IMR-90 (cell line): ENCODE measurements around the gene SMKR1. TPM values are rescaled to one million over a fixed set of nuclear protein-coding genes. Genes with fewer than 3 reads are reported as not detected.

Experiments used
- ATAC-seq: fragments of 200-7000 bp; cut with Tn5 transposase; 2 replicates; pipeline ENCODE4 v1.9.1; 2020; ENCODE audit warnings: low read depth, mild to moderate bottlenecking, moderate library complexity
- BruUV-seq: library from RNA; stranded (reverse); fragments of 400-500 nt; replicated peaks from 2 replicates; lab custom pipeline; 2021; lab: Mats Ljungman, UMichigan
- CTCF ChIA-PET: fragments of 300-600 bp; formaldehyde crosslinking; extraction: SDS; loops from one replicate; lab custom pipeline; 2021; ENCODE audit warnings: antibody characterized with exemption; lab: Yijun Ruan, JAX
- POLR2A ChIA-PET: fragments of 300-600 bp; sonication (Branson Sonifier 250); formaldehyde crosslinking; loops from one replicate; lab custom pipeline; 2022; ENCODE audit warnings: antibody characterized with exemption; ENCODE audit not compliant: unreplicated experiment; lab: Charles Lee
- DNase-seq: peaks from one replicate; pipeline ENCODE4 v3.0.0; 2013
- H2AFZ ChIP-seq: replicated peaks from 2 replicates; pipeline ENCODE3; 2013; ENCODE audit warnings: low read length, mild to moderate bottlenecking; ENCODE audit not compliant: poor library complexity
- H2AK5ac ChIP-seq: 2 replicates; pipeline ENCODE4 v1.6.1; 2013; ENCODE audit warnings: low read depth, low read length, inconsistent platforms
- H2AK9ac ChIP-seq: replicated peaks from 2 replicates; pipeline ENCODE3; 2013; ENCODE audit warnings: mild to moderate bottlenecking, low read depth, low read length, moderate library complexity; ENCODE audit not compliant: poor library complexity
- H2BK120ac ChIP-seq: 2 replicates; pipeline ENCODE4 v1.6.1; 2013; ENCODE audit warnings: low read depth, low read length, inconsistent platforms
- H2BK15ac ChIP-seq: 3 replicates; pipeline ENCODE4 v1.6.1; 2013; ENCODE audit warnings: low read depth, low read length, inconsistent platforms
- H2BK20ac ChIP-seq: 2 replicates; pipeline ENCODE4 v1.6.1; 2013; ENCODE audit warnings: low read depth, mild to moderate bottlenecking, inconsistent platforms, low read length, moderate library complexity
- H2BK5ac ChIP-seq: 2 replicates; pipeline ENCODE4 v1.6.1; 2013; ENCODE audit warnings: mild to moderate bottlenecking, low read depth, low read length, inconsistent platforms; ENCODE audit not compliant: poor library complexity, severe bottlenecking
- H3K14ac ChIP-seq: replicated peaks from 2 replicates; pipeline ENCODE4 v1.6.1; 2013; ENCODE audit warnings: low read depth, low read length, inconsistent platforms
- H3K18ac ChIP-seq: 2 replicates; pipeline ENCODE4 v1.6.1; 2013; ENCODE audit warnings: low read depth, low read length, control low read depth
- H3K23ac ChIP-seq: 2 replicates; pipeline ENCODE4 v1.6.1; 2013; ENCODE audit warnings: low read depth, low read length, inconsistent platforms
- H3K27ac ChIP-seq: 2 replicates; pipeline ENCODE4 v1.5.1; 2013; ENCODE audit warnings: mild to moderate bottlenecking, control low read depth, low read length; ENCODE audit not compliant: insufficient read depth
- H3K27me3 ChIP-seq: 2 replicates; pipeline ENCODE4 v1.6.1; 2013; ENCODE audit warnings: low read length; ENCODE audit not compliant: control insufficient read depth, insufficient read depth
- H3K36me3 ChIP-seq: 2 replicates; pipeline ENCODE4 v1.6.1; 2013; ENCODE audit warnings: low read length, mixed read lengths; ENCODE audit not compliant: control insufficient read depth, insufficient read depth
- H3K4ac ChIP-seq: 2 replicates; pipeline ENCODE4 v1.6.1; 2013; ENCODE audit warnings: low read depth, low read length, inconsistent platforms
- H3K4me1 ChIP-seq: 2 replicates; pipeline ENCODE4 v1.6.1; 2013; ENCODE audit warnings: low read length, mixed read lengths; ENCODE audit not compliant: control insufficient read depth, insufficient read depth
- H3K4me2 ChIP-seq: 2 replicates; pipeline ENCODE4 v1.6.1; 2013; ENCODE audit warnings: low read depth, mild to moderate bottlenecking, control low read depth, low read length, moderate library complexity
- H3K4me3 ChIP-seq: 2 replicates; pipeline ENCODE4 v1.5.1; 2013; ENCODE audit warnings: low read depth, mild to moderate bottlenecking, control low read depth, low read length, moderate library complexity; ENCODE audit not compliant: insufficient read depth
- H3K56ac ChIP-seq: 2 replicates; pipeline ENCODE4 v1.6.1; 2013; ENCODE audit warnings: low read length, inconsistent platforms; ENCODE audit not compliant: insufficient read depth; ENCODE audit errors: extremely low read depth
- H3K79me1 ChIP-seq, 2 experiments: 2 replicates each; pipeline ENCODE4 v1.6.1; 2013; ENCODE audit warnings: low read length in 2 of 2, inconsistent platforms in 1 of 2, low read depth in 1 of 2
- H3K9ac ChIP-seq: 2 replicates; pipeline ENCODE4 v1.6.1; 2013; ENCODE audit warnings: low read depth, low read length, control low read depth
- H3K9me1 ChIP-seq: 2 replicates; pipeline ENCODE4 v1.6.1; 2013; ENCODE audit warnings: low read length, inconsistent platforms; ENCODE audit not compliant: insufficient read depth
- H3K9me3 ChIP-seq: 2 replicates; pipeline ENCODE4 v1.6.1; 2013; ENCODE audit warnings: low read length; ENCODE audit not compliant: control insufficient read depth, insufficient read depth
- H4K20me1 ChIP-seq: 2 replicates; pipeline ENCODE4 v1.6.1; 2013; ENCODE audit warnings: low read length, inconsistent platforms; ENCODE audit not compliant: insufficient read depth
- H4K5ac ChIP-seq: 2 replicates; pipeline ENCODE4 v1.6.1; 2013; ENCODE audit warnings: mild to moderate bottlenecking, low read depth, low read length, control low read depth
- H4K8ac ChIP-seq, 2 experiments: 2 replicates each; pipeline ENCODE4 v1.6.1; 2013; ENCODE audit warnings: low read depth in 2 of 2, low read length in 2 of 2, control low read depth in 1 of 2, inconsistent platforms in 1 of 2
- H4K91ac ChIP-seq: 2 replicates; pipeline ENCODE4 v1.6.1; 2013; ENCODE audit warnings: low read depth, low read length, inconsistent platforms; ENCODE audit not compliant: insufficient read depth
- CHD1 ChIP-seq: IDR thresholded peaks from 2 replicates; pipeline ENCODE4 v1.6.1; 2012; ENCODE audit warnings: low read depth, low read length, improper control_type of control experiment
- ELK1 ChIP-seq: fragments of 150-350 bp; IDR thresholded peaks from 2 replicates; pipeline ENCODE4 v1.6.1; 2016; ENCODE audit warnings: low read depth, mild to moderate bottlenecking, low read length, moderate library complexity, borderline replicate concordance
- MAFK ChIP-seq: IDR thresholded peaks from 2 replicates; pipeline ENCODE4 v1.6.1; 2012; ENCODE audit warnings: low read depth, low read length, improper control_type of control experiment
- NFE2L2 ChIP-seq: fragments of 150-350 bp; IDR thresholded peaks from 2 replicates; pipeline ENCODE4 v1.6.1; 2016; ENCODE audit warnings: low read depth, mild to moderate bottlenecking, low read length
- WGBS, 2 experiments: methylation state at CpG; one replicate each; pipeline versions ENCODE4 v1.1.5 to v1.1.7; 2013; ENCODE audit warnings: missing lambda C conversion rate in 2 of 2; ENCODE audit not compliant: insufficient read length in 1 of 2; ENCODE audit errors: extremely low coverage in 2 of 2; 5-methylcytosine and 5-hydroxymethylcytosine counted together
- dilution Hi-C: fragments of 300-500 bp; cut with HindIII; formaldehyde crosslinking; loops from one replicate; pipeline ENCODE4 v1.14.3; 2018; ENCODE audit warnings: low sequenced_read_pairs; ENCODE audit not compliant: unreplicated experiment
- in situ Hi-C: fragments of 300-500 bp; cut with MboI; formaldehyde crosslinking; loops from 3 replicates; pipeline ENCODE4 v1.14.3; 2019; ENCODE audit warnings: low sequenced_read_pairs, inconsistent platforms, mixed read lengths
- intact Hi-C: fragments of 100-400 bp; cut with micrococcal nuclease; formaldehyde crosslinking; loops from 2 replicates; pipeline ENCODE4 v1.10.0; 2022
- polyA plus RNA-seq, 3 experiments: library from polyadenylated mRNA; depleted of rRNA; stranded (reverse); fragments of >200 nt; gene quantifications; 2 replicates each; pipeline ENCODE4 v1.2.3, GENCODE V29; 2012; ENCODE audit warnings: low replicate concordance in 1 of 3
- total RNA-seq: library from RNA; depleted of rRNA; stranded (reverse); fragments of >200 nt; gene quantifications from 2 replicates; pipeline ENCODE4 v1.2.3, GENCODE V29; 2012

The SMKR1 gene
- total and polyA plus RNA-seq, 2 of the 4 experiments (the other 2 are of a cell fraction): 0.26 TPM; not detected in 1

- H3K9ac ChIP-seq: no peak overlapping the region
- no peak overlapping the region for H3K4me2 ChIP-seq
- dilution Hi-C loops (no loop called here), intact Hi-C loops (no loop called here), in situ Hi-C loops (no loop called here)
- no peak overlapping the region for H2BK120ac ChIP-seq
- no peak overlapping the region for H2BK5ac ChIP-seq
- no peak overlapping the region for H2AK5ac ChIP-seq
- H2AFZ ChIP-seq: no peak overlapping the region
- H4K5ac ChIP-seq: no peak overlapping the region
- H3K27ac ChIP-seq: no peak overlapping the region
- no peak overlapping the region for H3K23ac ChIP-seq
- no peak for ATAC-seq
- H3K27me3 ChIP-seq: peaks cover 27% of the 10 kb centered on the region
- no peak overlapping the region for H3K18ac ChIP-seq
- no peak overlapping the region for H4K8ac ChIP-seq
- TF ChIP-seq ELK1 (no peak), NFE2L2 (no peak), CHD1 (no peak), MAFK (no peak)
- no peak overlapping the region for H3K14ac ChIP-seq
- H4K91ac ChIP-seq: no peak overlapping the region
- H3K79me1 ChIP-seq: no peaks in the 10 kb centered on the region
- H3K4me1 ChIP-seq: peaks cover 2% of the 10 kb centered on the region; the same call in 1 of the 2 replicates
- H2AK9ac ChIP-seq: no peak overlapping the region
- ChIA-PET POLR2A (no interaction called here), CTCF (no interaction called here)
- DNase-seq: no peak
- H2BK15ac ChIP-seq: no peak overlapping the region
- H3K4ac ChIP-seq: no peak overlapping the region
- no peak overlapping the region for H3K56ac ChIP-seq
- BruUV-seq: no TSS peak
- no peak overlapping the region for H2BK20ac ChIP-seq
- 60% methylated on average over 1 of the region's 8 CpGs; no CpG with 5 or more reads in 1 of the 2 experiments for WGBS, 2 experiments
- H3K9me1 ChIP-seq: no peaks in the 10 kb centered on the region
- no peaks in the 10 kb centered on the region for H3K9me3 ChIP-seq
- no peak overlapping the region for H3K4me3 ChIP-seq
- no peaks in the 10 kb centered on the region for H3K36me3 ChIP-seq
- H4K20me1 ChIP-seq: no peaks in the 10 kb centered on the region
Measured at GRCh38 chr7:129559564-129559963, 57.2 kb downstream of the SMKR1 start.
